Breast epithelium (tissue), 4 donors: Measurements from ENCODE around the gene PHETA2. TPM values are rescaled to one million over a fixed set of nuclear protein-coding genes. Genes with fewer than 3 reads are reported as not detected.
A peak's percentile ranks its signal among the peaks of the same experiment; 100 is the strongest.
"Not testable (repeated sequence)": the region's sequence is repeated elsewhere in the genome, so short reads cannot be mapped to it uniquely, and the experiment has no call there.

Experiments
- DNase-seq, 2 donors: peaks; one replicate each; pipeline ENCODE4 v3.0.0-alpha.2; 2019; ENCODE audit warnings: low spot score in 2 of 2
- H3K27ac ChIP-seq, 2 donors: fragments of 200-600 bp; sonication (generic) in 1 of 2; one replicate each; pipeline ENCODE4 v1.5.1; 2016 to 2019; ENCODE audit warnings: mild to moderate bottlenecking in 1 of 2
- H3K27me3 ChIP-seq, 2 donors: fragments of 200-600 bp; sonication (generic) in 1 of 2; one replicate each; pipeline versions ENCODE4 v1.5.1 to v1.6.0; 2017 to 2019; ENCODE audit warnings: control low read depth in 1 of 2, mild to moderate bottlenecking in 1 of 2
- H3K36me3 ChIP-seq: fragments of 200-600 bp; one replicate; pipeline ENCODE4 v1.5.1; 2019
- H3K4me1 ChIP-seq, 2 donors: fragments of 200-600 bp; sonication (generic); one replicate each; pipeline ENCODE4 v1.5.1; 2016 to 2019; ENCODE audit warnings: control low read depth in 1 of 2
- H3K4me3 ChIP-seq, 3 donors: fragments of 200-600 bp; sonication (generic); 1 replicate in 2 of 3; 2 replicates in 1 of 3; pipeline ENCODE4 v1.5.1; 2016 to 2019; ENCODE audit warnings: mild to moderate bottlenecking in 3 of 3, moderate library complexity in 2 of 3
- H3K9me3 ChIP-seq, 2 donors: fragments of 200-600 bp; sonication (generic) in 1 of 2; one replicate each; pipeline ENCODE4 v1.5.1; 2016 to 2019; ENCODE audit warnings: control low read depth in 1 of 2
- POLR2A ChIP-seq: fragments of 450-650 bp; IDR thresholded peaks from one replicate; pipeline ENCODE4 v1.6.1; 2016; ENCODE audit warnings: antibody characterized with exemption, mild to moderate bottlenecking, moderate library complexity
- POLR2AphosphoS5 ChIP-seq, 3 donors: sonication (generic); formaldehyde crosslinking; IDR thresholded peaks; one replicate each; pipeline ENCODE4 v1.6.1; 2017; ENCODE audit warnings: antibody characterized with exemption in 3 of 3
- intact Hi-C: fragments of 100-400 bp; cut with DNase I; formaldehyde crosslinking; loops from one replicate; pipeline ENCODE4 v1.15.1; 2023; ENCODE audit warnings: low total_unique reads
- total RNA-seq, 3 donors: library from RNA; depleted of rRNA; stranded (reverse); fragments of >200 nt; gene quantifications; one replicate each; pipeline ENCODE4 v1.1.0, GENCODE V29; 2016
- TF ChIP-seq, protein P1 (sequence below), 3 donors: fragments of 450-650 bp; IDR thresholded peaks; one replicate each; pipeline ENCODE4 v1.5.1; 2016 to 2017; ENCODE audit warnings: antibody characterized with exemption in 3 of 3, mild to moderate bottlenecking in 3 of 3, moderate library complexity in 3 of 3

Gene PHETA2
- total RNA-seq, 3 donors from 2014 or later = 11.5 to 18.0 (median 11.6) TPM

DNA sequence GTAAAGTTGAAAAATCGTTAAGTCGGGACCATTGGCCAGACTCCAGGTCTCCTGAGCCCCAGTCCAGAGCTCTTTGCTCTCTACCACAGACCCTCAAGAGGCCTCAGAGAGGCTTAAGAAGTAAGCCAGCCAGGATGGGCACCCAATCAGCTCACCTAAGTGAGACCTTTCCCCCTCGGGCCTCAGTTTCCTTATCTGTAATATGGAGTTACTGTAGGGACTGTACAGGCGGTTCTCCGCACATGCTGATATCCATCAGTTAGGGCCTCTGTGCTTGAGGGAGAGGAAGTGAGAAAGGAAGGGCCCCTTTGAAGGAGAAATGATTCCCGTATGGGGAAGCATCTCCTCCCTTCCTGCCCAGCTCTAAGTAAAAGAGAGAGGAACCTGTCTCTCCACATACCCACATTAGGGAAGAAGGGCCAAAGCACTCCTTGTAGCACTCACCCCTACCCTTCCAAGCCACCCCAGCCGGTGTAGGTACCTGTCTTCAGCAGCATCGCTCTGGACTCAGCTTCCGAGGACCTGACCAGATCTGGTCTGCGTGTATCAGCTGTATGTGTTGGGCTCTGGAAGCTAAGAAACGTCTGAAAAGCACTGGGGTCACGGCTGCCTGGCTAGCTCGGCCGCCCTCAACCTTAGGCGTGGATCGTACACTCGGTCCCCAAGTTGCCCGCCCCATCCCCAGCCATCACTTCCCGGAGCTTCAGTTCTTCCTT lies 4.1 kb upstream of the PHETA2 start:
- intact Hi-C loops = no loop called here
- Histone ChIP-seq H3K36me3 (no peaks in the 10 kb centered on the region), H3K9me3 (no peaks in the 10 kb centered on the region), H3K27me3 (no peaks in the 10 kb centered on the region), H3K27ac (peak overlapping the region; percentile 81 to 87), H3K4me1 (peaks cover 5 to 8% of the 10 kb centered on the region in 2 donors), H3K4me3 (peak overlapping the region; percentile 61 to 76 (median 64))
- DNase-seq = no peak
- TF ChIP-seq, protein P1, sequence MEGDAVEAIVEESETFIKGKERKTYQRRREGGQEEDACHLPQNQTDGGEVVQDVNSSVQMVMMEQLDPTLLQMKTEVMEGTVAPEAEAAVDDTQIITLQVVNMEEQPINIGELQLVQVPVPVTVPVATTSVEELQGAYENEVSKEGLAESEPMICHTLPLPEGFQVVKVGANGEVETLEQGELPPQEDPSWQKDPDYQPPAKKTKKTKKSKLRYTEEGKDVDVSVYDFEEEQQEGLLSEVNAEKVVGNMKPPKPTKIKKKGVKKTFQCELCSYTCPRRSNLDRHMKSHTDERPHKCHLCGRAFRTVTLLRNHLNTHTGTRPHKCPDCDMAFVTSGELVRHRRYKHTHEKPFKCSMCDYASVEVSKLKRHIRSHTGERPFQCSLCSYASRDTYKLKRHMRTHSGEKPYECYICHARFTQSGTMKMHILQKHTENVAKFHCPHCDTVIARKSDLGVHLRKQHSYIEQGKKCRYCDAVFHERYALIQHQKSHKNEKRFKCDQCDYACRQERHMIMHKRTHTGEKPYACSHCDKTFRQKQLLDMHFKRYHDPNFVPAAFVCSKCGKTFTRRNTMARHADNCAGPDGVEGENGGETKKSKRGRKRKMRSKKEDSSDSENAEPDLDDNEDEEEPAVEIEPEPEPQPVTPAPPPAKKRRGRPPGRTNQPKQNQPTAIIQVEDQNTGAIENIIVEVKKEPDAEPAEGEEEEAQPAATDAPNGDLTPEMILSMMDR (IDR thresholded peaks at IDR 0.05) = no peak
- TF ChIP-seq POLR2AphosphoS5 (IDR thresholded peaks at IDR 0.05) = no peak
- TF ChIP-seq POLR2A = no peak

DNA sequence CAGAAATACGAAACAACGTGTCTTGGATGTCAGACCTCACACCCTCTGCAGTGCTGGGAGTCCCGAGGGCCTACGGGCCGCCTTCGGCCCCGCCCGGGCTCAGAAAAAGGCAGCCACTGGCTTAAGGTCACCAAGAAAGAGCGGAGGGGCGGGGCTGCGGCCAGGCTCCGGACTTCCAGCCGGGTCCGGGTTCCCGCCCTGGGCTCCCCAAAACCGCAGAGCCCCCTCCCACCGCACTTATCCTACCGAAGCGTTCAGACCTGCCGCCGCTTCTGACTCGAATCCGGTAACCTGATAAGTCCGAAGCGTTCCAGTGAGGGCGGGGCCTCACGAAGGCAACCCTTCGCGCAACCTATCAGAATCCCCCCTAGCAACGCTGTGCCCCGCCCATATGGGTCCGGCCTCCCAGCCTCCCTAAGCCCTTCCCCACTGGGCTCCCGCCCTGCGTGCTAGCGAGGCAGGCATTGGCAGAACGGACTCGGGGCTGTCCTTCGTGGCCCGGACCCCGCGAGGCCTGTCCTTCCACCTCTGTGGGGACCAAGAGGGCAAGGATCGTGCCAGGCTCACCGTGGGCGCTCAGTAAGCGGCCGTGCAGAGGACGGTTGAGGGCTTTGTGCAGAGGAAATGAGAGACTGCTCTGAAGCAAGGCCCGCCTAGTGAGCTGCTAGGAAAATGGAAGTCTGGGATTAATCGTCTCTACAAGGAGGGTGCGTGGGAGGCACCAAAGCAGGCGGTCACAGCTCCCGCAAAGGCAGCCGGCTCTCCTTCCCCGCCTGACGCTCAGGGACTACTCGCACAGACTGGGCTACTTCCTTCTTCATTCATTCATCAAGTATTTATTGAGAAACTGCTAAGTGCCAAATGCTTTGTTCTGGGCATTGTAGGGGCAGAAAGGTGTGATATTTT lies 3.3 kb upstream of the PHETA2 start, which contains the start of gene NAGA:
TSS of gene NAGA (minus strand) at position 296 of the 906 bp plus-strand sequence. CDS start 515 bp downstream, outside the sequence.
- H3K9me3 ChIP-seq = no peaks in the 10 kb centered on the region
- no peaks in the 10 kb centered on the region for H3K36me3 ChIP-seq
- peak within 1 kb of the TSS; percentile 61 to 76 (median 64) for H3K4me3 ChIP-seq
- H3K27me3 ChIP-seq = no peaks in the 10 kb centered on the region
- TF ChIP-seq POLR2AphosphoS5 (IDR thresholded peaks at IDR 0.05) = peak; percentile 80 to 88 (median 81)
- TF ChIP-seq, protein P1 (IDR thresholded peaks at IDR 0.05) = no peak
- peak within 1 kb of the TSS; percentile 81 to 87 for H3K27ac ChIP-seq
- H3K4me1 ChIP-seq = peaks cover 5 to 8% of the 10 kb centered on the region in 2 donors
- intact Hi-C loops = no loop called here
- DNase-seq = peak; percentile 96 to 97

DNA sequence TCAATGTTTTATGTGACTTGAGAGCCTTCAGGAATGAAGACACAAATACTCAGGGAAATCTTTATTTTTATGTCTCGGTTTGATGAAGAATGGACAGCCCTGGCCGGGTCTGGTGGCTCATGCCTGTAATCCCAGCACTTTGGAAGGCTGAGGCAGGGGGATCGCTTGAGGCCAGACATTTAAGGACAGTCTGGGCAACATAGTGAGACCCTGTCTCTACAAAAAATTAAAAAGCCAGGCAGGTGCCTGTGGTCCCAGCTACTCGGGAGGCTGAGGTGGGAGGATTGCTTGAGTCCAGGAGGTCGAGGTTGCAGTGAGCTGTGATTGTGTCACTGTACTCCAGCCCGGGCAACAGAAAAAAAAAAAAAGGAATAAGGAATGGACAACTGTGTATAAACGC lies 2.5 kb upstream of the PHETA2 start:
- Histone ChIP-seq H3K4me3 (peak overlapping the region; percentile 61 to 76 (median 64)), H3K27ac (peak overlapping the region; percentile 81 to 87)
- H3K36me3 ChIP-seq, H3K27me3 ChIP-seq, DNase-seq, H3K9me3 ChIP-seq, H3K4me1 ChIP-seq, intact Hi-C loops: not testable (repeated sequence)

DNA sequence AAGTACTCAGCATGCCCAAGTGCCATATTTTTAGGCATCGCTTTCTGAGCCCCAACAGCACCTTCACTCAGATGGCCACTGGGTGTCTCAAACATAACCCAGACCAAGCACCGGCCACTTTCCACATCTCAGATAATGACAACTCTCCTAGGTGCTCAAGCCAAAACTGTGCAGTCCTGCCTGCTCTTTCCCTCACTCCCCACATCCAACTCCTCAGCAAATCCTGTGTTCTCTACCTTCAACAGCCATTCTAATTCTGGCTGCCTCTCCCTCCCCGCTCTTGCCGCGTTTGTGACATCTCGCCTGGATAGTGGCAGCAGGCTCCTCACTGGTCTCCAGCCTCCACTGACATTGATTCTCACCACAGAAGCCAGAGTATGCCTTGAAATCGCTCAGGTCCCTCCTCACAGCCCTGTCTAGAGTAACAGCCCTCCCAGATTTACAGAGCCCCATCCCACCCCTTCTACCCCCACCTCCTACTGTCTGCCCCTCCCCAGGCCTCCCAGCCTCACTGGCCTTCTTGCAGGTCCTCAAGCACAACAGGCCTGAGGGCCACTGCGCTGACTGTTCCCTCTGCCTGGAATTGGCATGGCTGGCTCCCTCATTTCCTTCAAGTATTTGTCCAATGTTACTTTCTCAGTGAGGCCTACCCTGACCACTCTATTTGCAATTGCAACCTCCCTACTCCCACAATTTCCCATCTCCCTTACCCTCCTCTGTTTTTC lies 1.3 kb upstream of the PHETA2 start:
- no peak for DNase-seq
- H3K4me3 ChIP-seq = no peak overlapping the region
- H3K9me3 ChIP-seq = no peaks in the 10 kb centered on the region
- no peak for TF ChIP-seq POLR2A
- TF ChIP-seq, protein P1 (IDR thresholded peaks at IDR 0.05) = no peak
- no peak for TF ChIP-seq POLR2AphosphoS5 (IDR thresholded peaks at IDR 0.05)
- intact Hi-C loops = no loop called here
- no peaks in the 10 kb centered on the region for H3K27me3 ChIP-seq
- H3K4me1 ChIP-seq = peaks cover 8% of the 10 kb centered on the region in 2 donors
- no peak overlapping the region for H3K27ac ChIP-seq
- no peaks in the 10 kb centered on the region for H3K36me3 ChIP-seq

DNA sequence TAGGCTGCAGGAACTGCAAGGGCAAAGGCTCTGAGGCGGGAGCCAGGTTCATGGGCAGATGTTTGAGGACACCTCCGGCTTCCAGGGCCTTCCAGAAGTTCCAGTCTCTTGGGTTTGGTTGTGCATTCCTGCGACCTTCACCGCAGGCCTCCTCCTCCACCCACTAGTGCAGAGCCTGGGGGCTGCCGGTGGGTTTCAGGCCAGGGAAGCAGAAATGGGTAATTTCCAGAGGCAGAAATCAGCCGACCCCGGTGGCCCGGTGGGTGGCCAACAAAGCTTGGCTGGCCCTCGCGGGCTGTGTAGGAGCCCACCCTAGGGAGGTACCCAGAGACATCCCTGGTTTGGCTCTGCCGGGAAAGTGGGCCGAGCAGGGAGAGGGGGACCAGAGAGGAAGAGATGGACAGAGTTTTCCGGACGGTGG lies 417 bp upstream of the PHETA2 start:
- TF ChIP-seq POLR2AphosphoS5 (IDR thresholded peaks at IDR 0.05) (no peak), POLR2A (no peak)
- TF ChIP-seq, protein P1 (IDR thresholded peaks at IDR 0.05) = no peak
- Histone ChIP-seq H3K27me3 (no peaks in the 10 kb centered on the region), H3K4me1 (peaks cover 13 to 14% of the 10 kb centered on the region in 2 donors), H3K9me3 (no peaks in the 10 kb centered on the region), H3K4me3 (peak overlapping the region; percentile 70 to 86 (median 82)), H3K27ac (peak overlapping the region; percentile 88 to 96), H3K36me3 (no peaks in the 10 kb centered on the region)
- intact Hi-C loops = no loop called here
- DNase-seq = no peak
